ENCODE results near the gene TPCN2. TPM values are rescaled to one million over a fixed set of nuclear protein-coding genes. Genes with fewer than 3 reads are reported as not detected.

The TPCN2 gene
- total RNA-seq, 4 donors from 2014 or later: 12.2 to 30.7 (median 17.6) TPM

DNA sequence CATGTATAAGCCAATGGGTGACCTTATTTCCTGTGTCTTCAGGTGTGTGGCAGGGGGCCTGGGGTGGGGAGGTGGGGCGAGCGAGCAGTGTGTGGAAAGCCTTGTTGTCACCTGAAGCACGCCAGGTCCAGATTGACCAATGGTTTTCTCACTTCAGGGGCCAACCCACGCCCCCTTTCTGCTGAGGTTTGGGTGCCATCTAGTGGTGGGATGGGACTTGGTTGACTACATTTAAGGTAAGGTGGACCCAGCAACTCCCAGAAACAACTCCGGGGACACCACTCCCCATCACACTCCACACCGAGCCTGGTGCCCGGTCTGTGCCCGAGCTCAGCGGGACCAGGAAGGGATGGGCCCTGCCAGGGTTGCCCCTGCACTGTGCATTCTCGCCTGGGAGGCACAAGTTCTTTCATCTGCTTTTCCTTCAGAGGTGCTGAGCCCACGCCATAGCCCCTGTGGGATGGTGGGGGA lies 40.0 kb downstream of the TPCN2 start:
- no peak for TF ChIP-seq CTCF (IDR thresholded peaks at IDR 0.05; ENCODE audit: low read depth)

GRCh38 chr11:69089258-69089657 lies 40.5 kb downstream of the TPCN2 start:
- no peak for TF ChIP-seq CTCF (IDR thresholded peaks at IDR 0.05; ENCODE audit: low read depth)

DNA sequence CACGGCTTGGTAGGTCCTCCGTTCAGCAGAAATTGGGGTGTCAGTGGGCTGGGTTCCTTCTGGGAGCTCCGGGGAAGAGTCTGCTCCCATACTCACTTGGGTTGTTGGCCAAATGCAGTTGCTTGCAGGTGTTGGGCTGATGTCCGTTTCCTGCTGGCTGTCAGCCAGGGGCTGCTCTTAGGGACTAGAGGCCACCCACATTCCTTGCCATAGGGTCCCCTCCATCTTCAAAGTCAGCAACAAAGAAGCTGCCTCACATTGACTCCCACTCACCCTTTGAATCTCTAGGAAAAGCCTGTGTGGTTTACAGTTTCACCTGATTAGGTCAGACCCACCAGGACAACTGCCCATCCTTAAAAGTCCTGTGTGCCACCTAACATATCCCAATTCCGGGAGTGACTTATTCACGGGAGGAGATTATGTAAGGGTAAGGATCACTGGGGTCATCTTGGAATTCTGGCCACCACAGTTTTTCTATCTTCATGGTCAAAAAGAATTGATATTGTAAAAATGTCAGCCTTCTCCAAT lies 43.0 kb downstream of the TPCN2 start:
- no peak for TF ChIP-seq CTCF (IDR thresholded peaks at IDR 0.05; ENCODE audit: low read depth)

- no peak for TF ChIP-seq CTCF (IDR thresholded peaks at IDR 0.05; ENCODE audit: low read depth)
These were observed 43.5 kb downstream of the TPCN2 start for GRCh38 chr11:69092263-69092662.

GRCh38 chr11:69093106-69093505 lies 44.4 kb downstream of the TPCN2 start:
- no peak for TF ChIP-seq CTCF (IDR thresholded peaks at IDR 0.05; ENCODE audit: low read depth)

DNA sequence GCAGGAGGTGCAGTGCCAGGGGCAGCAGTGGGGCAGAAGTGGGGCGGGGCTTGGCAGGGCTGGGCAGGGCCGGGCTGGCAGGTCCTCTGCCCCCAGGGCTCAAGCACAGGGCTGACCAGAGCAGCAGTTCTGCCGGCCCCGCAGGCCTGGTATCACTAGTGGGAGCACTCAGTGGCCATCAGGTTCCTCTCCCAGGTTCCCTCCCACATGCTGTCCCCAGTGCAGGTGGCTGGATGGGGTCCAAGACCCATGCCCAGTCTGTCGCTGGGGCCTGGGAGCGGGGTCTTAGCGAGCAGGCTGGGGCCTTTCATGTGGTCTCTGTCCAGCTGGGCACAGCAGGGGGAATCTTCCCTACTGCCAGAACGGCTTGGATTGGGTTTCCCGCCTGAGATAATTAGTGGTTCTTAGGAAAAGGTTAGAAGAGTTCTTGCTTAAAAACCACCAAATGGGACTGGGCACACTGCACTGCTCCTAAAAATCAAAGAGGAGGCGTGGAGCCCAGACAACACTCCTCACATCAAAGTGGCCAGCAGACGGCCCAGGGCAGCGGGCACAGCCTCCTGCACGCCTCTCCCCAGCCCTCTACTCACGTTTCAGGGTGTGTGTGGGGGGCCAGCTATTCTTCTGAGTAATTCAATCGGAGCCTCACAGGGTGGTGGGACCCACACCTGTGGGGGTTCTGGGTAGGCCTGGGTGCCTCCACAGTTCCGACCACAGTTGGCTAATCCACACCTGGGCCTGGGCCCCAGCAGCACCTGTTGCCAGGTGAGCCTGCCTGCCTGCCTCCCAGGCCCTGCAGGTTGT lies 45.6 kb downstream of the TPCN2 start:
- no peak for TF ChIP-seq CTCF (IDR thresholded peaks at IDR 0.05; ENCODE audit: low read depth)

DNA sequence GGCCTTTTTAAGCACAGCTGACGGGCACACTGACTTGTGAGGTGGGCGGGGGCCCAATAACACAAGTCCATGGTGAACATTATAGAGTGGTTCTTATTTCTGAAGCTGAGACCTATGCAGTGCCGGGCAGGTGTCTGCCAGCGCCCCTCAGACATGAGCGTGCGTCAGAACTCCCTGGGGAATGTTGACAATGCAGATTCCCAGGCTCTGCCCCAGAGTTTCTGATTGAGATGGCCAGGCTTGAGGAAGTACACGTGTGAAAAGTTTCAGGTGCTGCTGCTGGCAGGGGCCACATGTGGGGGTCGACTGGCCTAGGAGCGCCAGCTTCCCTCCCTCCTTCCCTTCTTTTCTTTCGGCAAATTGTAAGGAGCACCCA lies 46.2 kb downstream of the TPCN2 start:
- no peak for TF ChIP-seq CTCF (IDR thresholded peaks at IDR 0.05; ENCODE audit: low read depth)
